Lower leg skin (tissue), 3 donors: ENCODE data around the gene ADCY10.

Experiments
- POLR2A ChIP-seq, 2 donors: fragments of 450-650 bp; IDR thresholded peaks; one replicate each; pipeline ENCODE4 v1.6.1; 2016 to 2017; ENCODE audit warnings: antibody characterized with exemption in 2 of 2, mild to moderate bottlenecking in 1 of 2, moderate library complexity in 1 of 2
- TF ChIP-seq, protein P1 (sequence below), 3 donors: fragments of 450-650 bp; IDR thresholded peaks; one replicate each; pipeline ENCODE4 v1.5.1; 2016; ENCODE audit warnings: antibody characterized with exemption in 3 of 3, mild to moderate bottlenecking in 3 of 3, moderate library complexity in 2 of 3

DNA sequence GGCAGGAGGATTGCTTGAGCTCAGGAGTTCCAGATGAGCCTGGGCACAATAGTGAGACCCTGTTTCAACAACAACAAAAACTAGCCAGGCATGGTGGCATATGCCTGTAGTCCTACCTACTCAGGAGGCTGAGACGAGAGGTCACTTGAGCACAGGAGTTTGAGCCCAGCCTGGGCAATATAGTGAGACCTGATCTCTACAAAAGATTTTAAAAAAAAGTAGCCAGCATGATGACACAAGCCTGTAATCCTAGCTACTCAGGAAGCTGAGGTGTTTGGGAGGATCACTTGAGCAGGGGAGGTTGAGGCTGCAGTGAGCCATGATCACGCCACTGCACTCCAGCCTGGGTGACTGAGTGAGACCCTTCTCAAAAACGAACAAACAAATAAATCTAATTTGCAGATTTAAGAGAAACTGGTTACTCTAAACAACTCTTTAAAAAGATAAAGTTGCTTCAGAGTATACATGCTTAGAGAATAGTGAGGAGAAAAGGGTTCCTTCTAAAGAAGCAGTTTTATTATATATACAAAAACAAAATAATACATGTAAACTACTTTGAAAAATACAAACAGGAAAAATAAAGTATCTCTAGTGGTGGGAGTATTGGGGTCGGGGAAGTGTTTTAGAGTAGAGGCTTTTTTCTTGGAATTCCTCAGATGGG is 88.4 kb downstream of the ADCY10 start:
- TF ChIP-seq, protein P1, sequence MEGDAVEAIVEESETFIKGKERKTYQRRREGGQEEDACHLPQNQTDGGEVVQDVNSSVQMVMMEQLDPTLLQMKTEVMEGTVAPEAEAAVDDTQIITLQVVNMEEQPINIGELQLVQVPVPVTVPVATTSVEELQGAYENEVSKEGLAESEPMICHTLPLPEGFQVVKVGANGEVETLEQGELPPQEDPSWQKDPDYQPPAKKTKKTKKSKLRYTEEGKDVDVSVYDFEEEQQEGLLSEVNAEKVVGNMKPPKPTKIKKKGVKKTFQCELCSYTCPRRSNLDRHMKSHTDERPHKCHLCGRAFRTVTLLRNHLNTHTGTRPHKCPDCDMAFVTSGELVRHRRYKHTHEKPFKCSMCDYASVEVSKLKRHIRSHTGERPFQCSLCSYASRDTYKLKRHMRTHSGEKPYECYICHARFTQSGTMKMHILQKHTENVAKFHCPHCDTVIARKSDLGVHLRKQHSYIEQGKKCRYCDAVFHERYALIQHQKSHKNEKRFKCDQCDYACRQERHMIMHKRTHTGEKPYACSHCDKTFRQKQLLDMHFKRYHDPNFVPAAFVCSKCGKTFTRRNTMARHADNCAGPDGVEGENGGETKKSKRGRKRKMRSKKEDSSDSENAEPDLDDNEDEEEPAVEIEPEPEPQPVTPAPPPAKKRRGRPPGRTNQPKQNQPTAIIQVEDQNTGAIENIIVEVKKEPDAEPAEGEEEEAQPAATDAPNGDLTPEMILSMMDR (IDR thresholded peaks at IDR 0.05), result no peak
- no peak for TF ChIP-seq POLR2A (IDR thresholded peaks at IDR 0.05)
